ENCODE measurements around the gene ADM5. TPM values are rescaled to one million over a fixed set of nuclear protein-coding genes. Genes with fewer than 3 reads are reported as not detected.

ADM5 gene
- total RNA-seq, 2 experiments from 2014 or later, result 5.2 to 6.2 TPM

DNA sequence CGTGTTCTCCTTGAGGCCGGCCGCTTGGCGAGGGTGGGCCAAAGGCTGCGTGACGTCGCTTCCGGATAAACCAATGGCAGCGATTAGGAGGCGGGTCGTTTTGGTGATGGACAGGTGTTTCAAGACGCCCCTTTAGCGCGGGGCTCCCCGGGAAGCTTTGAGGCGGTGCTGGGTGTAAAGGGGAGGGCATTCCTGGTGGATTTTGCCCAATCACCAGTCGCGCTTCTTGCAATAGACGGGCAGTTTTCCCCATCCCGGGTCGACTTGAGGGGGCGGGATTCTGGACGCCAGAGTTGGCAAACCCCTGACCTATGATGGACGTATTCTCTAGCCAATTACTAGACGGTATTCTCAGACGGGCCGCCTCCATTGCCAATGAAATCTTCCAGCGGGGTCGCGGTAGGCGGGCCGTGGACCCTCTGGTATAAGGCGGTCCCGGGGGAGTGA lies 12.6 kb upstream of the ADM5 start:
- H3K4me1 Mint-ChIP-seq (ENCODE audit: low read depth), result peaks cover 30% of the 10 kb centered on the region
- peak overlapping the region; percentile 98 for H3K4me3 Mint-ChIP-seq
- peak overlapping the region; percentile 98 for H3K27ac Mint-ChIP-seq
- peaks cover 20% of the 10 kb centered on the region for H3K36me3 Mint-ChIP-seq (ENCODE audit: low read depth)
- H3K27me3 Mint-ChIP-seq, result no peaks in the 10 kb centered on the region
- intact Hi-C loops (cut with micrococcal nuclease), result loop anchor here (5.0 kb wide), 2 partner anchors 35 to 85 kb away; partner anchors contain the start of genes PRR12, RRAS and SCAF1
- TF ChIP-seq, protein P1, sequence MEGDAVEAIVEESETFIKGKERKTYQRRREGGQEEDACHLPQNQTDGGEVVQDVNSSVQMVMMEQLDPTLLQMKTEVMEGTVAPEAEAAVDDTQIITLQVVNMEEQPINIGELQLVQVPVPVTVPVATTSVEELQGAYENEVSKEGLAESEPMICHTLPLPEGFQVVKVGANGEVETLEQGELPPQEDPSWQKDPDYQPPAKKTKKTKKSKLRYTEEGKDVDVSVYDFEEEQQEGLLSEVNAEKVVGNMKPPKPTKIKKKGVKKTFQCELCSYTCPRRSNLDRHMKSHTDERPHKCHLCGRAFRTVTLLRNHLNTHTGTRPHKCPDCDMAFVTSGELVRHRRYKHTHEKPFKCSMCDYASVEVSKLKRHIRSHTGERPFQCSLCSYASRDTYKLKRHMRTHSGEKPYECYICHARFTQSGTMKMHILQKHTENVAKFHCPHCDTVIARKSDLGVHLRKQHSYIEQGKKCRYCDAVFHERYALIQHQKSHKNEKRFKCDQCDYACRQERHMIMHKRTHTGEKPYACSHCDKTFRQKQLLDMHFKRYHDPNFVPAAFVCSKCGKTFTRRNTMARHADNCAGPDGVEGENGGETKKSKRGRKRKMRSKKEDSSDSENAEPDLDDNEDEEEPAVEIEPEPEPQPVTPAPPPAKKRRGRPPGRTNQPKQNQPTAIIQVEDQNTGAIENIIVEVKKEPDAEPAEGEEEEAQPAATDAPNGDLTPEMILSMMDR (IDR thresholded peaks at IDR 0.05), result no peak
- CTCF ChIA-PET, result interaction anchor here (0.7 to 3.2 kb wide), 13 partner anchors 9 to 177 kb away, joined by 3 to 13 read pairs (median 5); partner anchors contain the start of genes BCL2L12, IRF3, NOSIP and RRAS
- H3K9me3 Mint-ChIP-seq, result no peaks in the 10 kb centered on the region
- POLR2A ChIA-PET, result interaction anchor here (0.6 to 5.0 kb wide), 13 partner anchors 10 to 315 kb away, joined by 3 to 47 read pairs (median 7); partner anchors contain the start of genes ADM5, AKT1S1, BCL2L12 and CPT1C
- peak; percentile 100 for DNase-seq
- peak; percentile 76 for ATAC-seq

- DNase-seq (no peak), ATAC-seq (no peak)
- Mint-ChIP-seq H3K9me3 (no peaks in the 10 kb centered on the region), H3K27me3 (no peaks in the 10 kb centered on the region), H3K27ac (peak within 1 kb of the TSS; percentile 98), H3K36me3 (ENCODE audit: low read depth) (peaks cover 23% of the 10 kb centered on the region), H3K4me3 (peak within 1 kb of the TSS; percentile 98), H3K4me1 (ENCODE audit: low read depth) (peaks cover 26% of the 10 kb centered on the region)
- intact Hi-C loops (cut with micrococcal nuclease), result loop anchor here (5.0 kb wide), 2 partner anchors 35 to 85 kb away; partner anchors contain the start of genes PRR12, RRAS and SCAF1
- ChIA-PET CTCF (interaction anchor here (0.9 to 3.2 kb wide), 14 partner anchors 10 to 166 kb away, joined by 3 to 9 read pairs (median 4); partner anchors contain the start of genes BCL2L12, IRF3, RCN3 and RRAS), POLR2A (interaction anchor here (0.6 to 5.0 kb wide), 14 partner anchors 11 to 315 kb away, joined by 3 to 47 read pairs (median 4); partner anchors contain the start of genes ADM5, AP2A1, BCL2L12 and CPT1C)
- TF ChIP-seq, protein P1 (IDR thresholded peaks at IDR 0.05), result no peak
Measured at GRCh38 chr19:49677231-49677900, 12.0 kb upstream of the ADM5 start, which contains the start of gene PRMT1. PRMT1 (plus strand) TSS chr19:49677271; CDS start chr19:49677281, 10 bp downstream.

GRCh38 chr19:49677901-49678674 lies 11.3 kb upstream of the ADM5 start:
- ATAC-seq (peak; percentile 8), DNase-seq (peak; percentile 95)
- H3K27me3 Mint-ChIP-seq, result no peaks in the 10 kb centered on the region
- peaks cover 27% of the 10 kb centered on the region for H3K4me1 Mint-ChIP-seq (ENCODE audit: low read depth)
- no peaks in the 10 kb centered on the region for H3K9me3 Mint-ChIP-seq
- intact Hi-C loops (cut with micrococcal nuclease), result loop anchor here (5.0 kb wide), 2 partner anchors 36 to 86 kb away; partner anchors contain the start of genes PRR12, RRAS and SCAF1
- H3K36me3 Mint-ChIP-seq (ENCODE audit: low read depth), result peaks cover 27% of the 10 kb centered on the region
- ChIA-PET POLR2A (interaction anchor here (1.0 to 5.0 kb wide), 11 partner anchors 11 to 185 kb away, joined by 3 to 47 read pairs (median 5); partner anchors contain the start of genes ADM5, AP2A1, BCL2L12 and CPT1C), CTCF (interaction anchor here (0.7 to 3.2 kb wide), 18 partner anchors 10 to 171 kb away, joined by 3 to 9 read pairs (median 4); partner anchors contain the start of genes BCL2L12, IRF3, RCN3 and RRAS)
- peak overlapping the region; percentile 98 for H3K4me3 Mint-ChIP-seq
- TF ChIP-seq, protein P1 (IDR thresholded peaks at IDR 0.05), result peak; percentile 78
- peak overlapping the region; percentile 95 for H3K27ac Mint-ChIP-seq

DNA sequence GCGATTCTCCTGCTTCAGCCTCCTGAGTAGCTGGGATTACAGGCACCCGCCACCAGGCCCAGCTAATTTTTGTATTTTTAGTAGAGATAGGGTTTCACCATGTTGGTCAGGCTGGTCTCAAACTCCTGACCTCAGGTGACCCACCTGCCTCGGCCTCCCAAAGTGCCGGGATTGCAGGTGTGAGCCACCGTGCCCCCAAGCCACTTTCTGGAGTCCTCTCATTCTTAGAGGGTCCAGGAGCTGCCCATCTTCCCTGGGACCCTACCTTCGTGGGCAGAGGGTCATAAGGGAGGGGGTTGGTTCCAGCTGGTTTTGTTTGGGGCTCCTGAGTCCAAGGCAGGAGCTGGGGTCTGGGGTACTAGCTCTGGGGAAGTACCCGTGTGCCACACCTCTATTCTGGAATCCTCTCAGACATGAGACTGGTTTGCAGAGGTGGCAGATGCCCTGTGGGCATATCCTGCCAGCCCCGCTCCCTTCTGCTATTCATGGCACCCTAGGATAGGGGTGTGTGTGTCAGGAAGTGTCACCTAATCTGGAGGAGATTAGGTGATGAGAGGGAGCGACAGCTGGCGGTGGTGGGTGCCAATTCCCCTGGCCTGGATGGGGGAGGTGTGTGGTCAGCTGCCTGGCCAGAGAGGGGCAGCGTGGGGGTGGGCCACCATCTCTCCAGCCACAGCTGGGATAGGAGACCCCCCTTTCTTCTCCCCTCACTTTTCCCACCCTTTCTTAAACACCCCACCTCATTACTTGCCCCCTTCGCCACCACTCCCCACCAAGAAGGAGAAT lies 10.2 kb upstream of the ADM5 start:
- no peaks in the 10 kb centered on the region for H3K27me3 Mint-ChIP-seq
- TF ChIP-seq, protein P1 (IDR thresholded peaks at IDR 0.05), result no peak
- peaks cover 34% of the 10 kb centered on the region for H3K36me3 Mint-ChIP-seq (ENCODE audit: low read depth)
- no peak for ATAC-seq
- CTCF ChIA-PET, result interaction anchor here (0.7 to 2.0 kb wide), 12 partner anchors 8 to 172 kb away, joined by 3 to 7 read pairs (median 4); partner anchors contain the start of genes ADM5, BCL2L12 and IRF3
- peak overlapping the region; percentile 98 for H3K4me3 Mint-ChIP-seq
- peaks cover 29% of the 10 kb centered on the region for H3K4me1 Mint-ChIP-seq (ENCODE audit: low read depth)
- H3K27ac Mint-ChIP-seq, result peak overlapping the region; percentile 95
- no peak for DNase-seq
- no peaks in the 10 kb centered on the region for H3K9me3 Mint-ChIP-seq
- POLR2A ChIA-PET, result interaction anchor here (1.1 to 5.0 kb wide), 7 partner anchors 11 to 145 kb away, joined by 3 to 47 read pairs (median 5); partner anchors contain the start of genes ADM5, BCL2L12, CPT1C and IRF3
- intact Hi-C loops (cut with micrococcal nuclease), result loop anchor here (5.0 kb wide), 2 partner anchors 37 to 87 kb away; partner anchors contain the start of genes PRR12, RRAS and SCAF1

Measured in activated CD8-positive, alpha-beta T cell treated with anti-CD3 and anti-CD28 coated beads for 36 hours (primary cell).